ENCODE measurements around the gene CISD1. TPM values are rescaled to one million over a fixed set of nuclear protein-coding genes. Genes with fewer than 3 reads are reported as not detected.
A peak's percentile ranks its signal among the peaks of the same experiment; 100 is the strongest.

Gene CISD1
- total RNA-seq, 1 experiment from 2014 or later, result 46.6 TPM

DNA sequence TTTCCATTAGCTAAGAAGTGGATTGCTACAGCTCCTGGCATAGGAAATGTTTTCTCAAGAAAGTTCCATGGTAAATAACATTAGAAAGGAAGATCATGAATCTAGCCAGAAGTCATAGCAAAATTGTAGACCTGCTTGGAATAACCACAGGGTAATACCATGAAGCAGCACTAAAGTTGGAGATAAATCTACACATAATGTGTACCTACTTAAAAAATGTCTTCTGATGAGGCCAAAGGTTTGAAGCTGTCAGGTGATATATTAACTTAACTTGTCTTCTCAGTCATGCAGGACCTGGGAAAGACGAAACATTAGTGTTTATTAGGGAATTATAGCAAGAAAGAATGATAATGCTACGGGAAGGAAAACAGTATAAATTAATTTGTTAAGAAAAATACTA, 6.3 kb downstream of the CISD1 start (continued):
- TF ChIP-seq CDX4 (CRISPR knock-in tag; IDR thresholded peaks at IDR 0.05; ENCODE audit: borderline replicate concordance) (no peak), HMGXB4 (CRISPR knock-in tag; IDR thresholded peaks at IDR 0.05) (no peak), ZNF232 (CRISPR knock-in tag; IDR thresholded peaks at IDR 0.05) (no peak), ELF4 (CRISPR knock-in tag; IDR thresholded peaks at IDR 0.05; ENCODE audit: low read depth) (no peak), SMAD3 (CRISPR knock-in tag; IDR thresholded peaks at IDR 0.05; ENCODE audit: borderline replicate concordance) (no peak)
- TF ChIP-seq, protein P1, sequence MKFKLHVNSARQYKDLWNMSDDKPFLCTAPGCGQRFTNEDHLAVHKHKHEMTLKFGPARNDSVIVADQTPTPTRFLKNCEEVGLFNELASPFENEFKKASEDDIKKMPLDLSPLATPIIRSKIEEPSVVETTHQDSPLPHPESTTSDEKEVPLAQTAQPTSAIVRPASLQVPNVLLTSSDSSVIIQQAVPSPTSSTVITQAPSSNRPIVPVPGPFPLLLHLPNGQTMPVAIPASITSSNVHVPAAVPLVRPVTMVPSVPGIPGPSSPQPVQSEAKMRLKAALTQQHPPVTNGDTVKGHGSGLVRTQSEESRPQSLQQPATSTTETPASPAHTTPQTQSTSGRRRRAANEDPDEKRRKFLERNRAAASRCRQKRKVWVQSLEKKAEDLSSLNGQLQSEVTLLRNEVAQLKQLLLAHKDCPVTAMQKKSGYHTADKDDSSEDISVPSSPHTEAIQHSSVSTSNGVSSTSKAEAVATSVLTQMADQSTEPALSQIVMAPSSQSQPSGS (CRISPR knock-in tag; IDR thresholded peaks at IDR 0.05; ENCODE audit: borderline replicate concordance, low read depth), result no peak

DNA sequence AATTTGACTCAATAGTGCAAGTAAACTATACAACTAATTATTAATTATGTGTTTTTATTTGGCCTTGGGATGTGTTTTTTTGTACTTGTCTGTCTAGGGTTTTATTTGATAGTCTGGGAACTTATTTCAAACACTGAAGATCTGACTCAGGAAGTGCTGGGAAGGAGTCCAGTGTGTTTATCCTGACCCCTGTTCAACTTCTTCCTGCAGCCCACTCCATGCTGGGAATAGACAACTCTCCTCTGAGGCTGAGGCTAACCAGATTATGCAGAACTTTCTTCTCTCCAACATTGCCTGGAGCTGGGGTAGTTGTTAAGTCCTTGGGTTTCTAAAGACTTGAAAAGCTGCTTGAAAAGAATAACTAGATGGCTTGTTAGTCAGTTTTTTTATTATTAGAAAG, 6.9 kb downstream of the CISD1 start:
- no peaks in the 10 kb centered on the region for H3K9me3 Mint-ChIP-seq
- POLR2A ChIA-PET, result no interaction called here
- H3K27me3 Mint-ChIP-seq (ENCODE audit: low read depth), result no peaks in the 10 kb centered on the region
- peaks cover 24% of the 10 kb centered on the region for H3K4me1 Mint-ChIP-seq
- peaks cover 17% of the 10 kb centered on the region for H3K36me3 Mint-ChIP-seq
- CTCF ChIA-PET, result interaction anchor here (1.9 kb wide), 1 partner anchor 24 kb away, joined by 5 read pairs; no protein-coding TSS in a partner anchor
- ATAC-seq, result peak; percentile 51; the same call in 1 of the 2 replicates
- DNase-seq (ENCODE audit: low spot score), result no peak
- no peak overlapping the region for H3K4me3 Mint-ChIP-seq
- H3K27ac Mint-ChIP-seq, result peak overlapping the region; percentile 87; the same call in 1 of the 2 replicates
- TF ChIP-seq NFYB (CRISPR knock-in tag; conservative IDR thresholded peaks at IDR 0.05; ENCODE audit: low read depth) (no peak), FOXK1 (CRISPR knock-in tag; IDR thresholded peaks at IDR 0.05) (no peak), FOXP4 (CRISPR knock-in tag; IDR thresholded peaks at IDR 0.05) (no peak), OVOL2 (CRISPR knock-in tag; IDR thresholded peaks at IDR 0.05; ENCODE audit: borderline replicate concordance) (no peak), SMAD3 (CRISPR knock-in tag; IDR thresholded peaks at IDR 0.05; ENCODE audit: borderline replicate concordance) (no peak), GABPB1 (CRISPR knock-in tag; IDR thresholded peaks at IDR 0.05) (no peak), SP1 (CRISPR knock-in tag; conservative IDR thresholded peaks at IDR 0.05) (no peak), ZNF121 (CRISPR knock-in tag; IDR thresholded peaks at IDR 0.05) (no peak)
- TF ChIP-seq, protein P2, sequence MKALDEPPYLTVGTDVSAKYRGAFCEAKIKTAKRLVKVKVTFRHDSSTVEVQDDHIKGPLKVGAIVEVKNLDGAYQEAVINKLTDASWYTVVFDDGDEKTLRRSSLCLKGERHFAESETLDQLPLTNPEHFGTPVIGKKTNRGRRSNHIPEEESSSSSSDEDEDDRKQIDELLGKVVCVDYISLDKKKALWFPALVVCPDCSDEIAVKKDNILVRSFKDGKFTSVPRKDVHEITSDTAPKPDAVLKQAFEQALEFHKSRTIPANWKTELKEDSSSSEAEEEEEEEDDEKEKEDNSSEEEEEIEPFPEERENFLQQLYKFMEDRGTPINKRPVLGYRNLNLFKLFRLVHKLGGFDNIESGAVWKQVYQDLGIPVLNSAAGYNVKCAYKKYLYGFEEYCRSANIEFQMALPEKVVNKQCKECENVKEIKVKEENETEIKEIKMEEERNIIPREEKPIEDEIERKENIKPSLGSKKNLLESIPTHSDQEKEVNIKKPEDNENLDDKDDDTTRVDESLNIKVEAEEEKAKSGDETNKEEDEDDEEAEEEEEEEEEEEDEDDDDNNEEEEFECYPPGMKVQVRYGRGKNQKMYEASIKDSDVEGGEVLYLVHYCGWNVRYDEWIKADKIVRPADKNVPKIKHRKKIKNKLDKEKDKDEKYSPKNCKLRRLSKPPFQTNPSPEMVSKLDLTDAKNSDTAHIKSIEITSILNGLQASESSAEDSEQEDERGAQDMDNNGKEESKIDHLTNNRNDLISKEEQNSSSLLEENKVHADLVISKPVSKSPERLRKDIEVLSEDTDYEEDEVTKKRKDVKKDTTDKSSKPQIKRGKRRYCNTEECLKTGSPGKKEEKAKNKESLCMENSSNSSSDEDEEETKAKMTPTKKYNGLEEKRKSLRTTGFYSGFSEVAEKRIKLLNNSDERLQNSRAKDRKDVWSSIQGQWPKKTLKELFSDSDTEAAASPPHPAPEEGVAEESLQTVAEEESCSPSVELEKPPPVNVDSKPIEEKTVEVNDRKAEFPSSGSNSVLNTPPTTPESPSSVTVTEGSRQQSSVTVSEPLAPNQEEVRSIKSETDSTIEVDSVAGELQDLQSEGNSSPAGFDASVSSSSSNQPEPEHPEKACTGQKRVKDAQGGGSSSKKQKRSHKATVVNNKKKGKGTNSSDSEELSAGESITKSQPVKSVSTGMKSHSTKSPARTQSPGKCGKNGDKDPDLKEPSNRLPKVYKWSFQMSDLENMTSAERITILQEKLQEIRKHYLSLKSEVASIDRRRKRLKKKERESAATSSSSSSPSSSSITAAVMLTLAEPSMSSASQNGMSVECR (CRISPR knock-in tag; IDR thresholded peaks at IDR 0.05; ENCODE audit: borderline replicate concordance), result no peak
- TF ChIP-seq, protein P3, sequence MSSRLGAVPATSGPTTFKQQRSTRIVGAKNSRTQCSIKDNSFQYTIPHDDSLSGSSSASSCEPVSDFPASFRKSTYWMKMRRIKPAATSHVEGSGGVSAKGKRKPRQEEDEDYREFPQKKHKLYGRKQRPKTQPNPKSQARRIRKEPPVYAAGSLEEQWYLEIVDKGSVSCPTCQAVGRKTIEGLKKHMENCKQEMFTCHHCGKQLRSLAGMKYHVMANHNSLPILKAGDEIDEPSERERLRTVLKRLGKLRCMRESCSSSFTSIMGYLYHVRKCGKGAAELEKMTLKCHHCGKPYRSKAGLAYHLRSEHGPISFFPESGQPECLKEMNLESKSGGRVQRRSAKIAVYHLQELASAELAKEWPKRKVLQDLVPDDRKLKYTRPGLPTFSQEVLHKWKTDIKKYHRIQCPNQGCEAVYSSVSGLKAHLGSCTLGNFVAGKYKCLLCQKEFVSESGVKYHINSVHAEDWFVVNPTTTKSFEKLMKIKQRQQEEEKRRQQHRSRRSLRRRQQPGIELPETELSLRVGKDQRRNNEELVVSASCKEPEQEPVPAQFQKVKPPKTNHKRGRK (CRISPR knock-in tag; IDR thresholded peaks at IDR 0.05; ENCODE audit: borderline replicate concordance), result no peak
- TF ChIP-seq, protein P4, sequence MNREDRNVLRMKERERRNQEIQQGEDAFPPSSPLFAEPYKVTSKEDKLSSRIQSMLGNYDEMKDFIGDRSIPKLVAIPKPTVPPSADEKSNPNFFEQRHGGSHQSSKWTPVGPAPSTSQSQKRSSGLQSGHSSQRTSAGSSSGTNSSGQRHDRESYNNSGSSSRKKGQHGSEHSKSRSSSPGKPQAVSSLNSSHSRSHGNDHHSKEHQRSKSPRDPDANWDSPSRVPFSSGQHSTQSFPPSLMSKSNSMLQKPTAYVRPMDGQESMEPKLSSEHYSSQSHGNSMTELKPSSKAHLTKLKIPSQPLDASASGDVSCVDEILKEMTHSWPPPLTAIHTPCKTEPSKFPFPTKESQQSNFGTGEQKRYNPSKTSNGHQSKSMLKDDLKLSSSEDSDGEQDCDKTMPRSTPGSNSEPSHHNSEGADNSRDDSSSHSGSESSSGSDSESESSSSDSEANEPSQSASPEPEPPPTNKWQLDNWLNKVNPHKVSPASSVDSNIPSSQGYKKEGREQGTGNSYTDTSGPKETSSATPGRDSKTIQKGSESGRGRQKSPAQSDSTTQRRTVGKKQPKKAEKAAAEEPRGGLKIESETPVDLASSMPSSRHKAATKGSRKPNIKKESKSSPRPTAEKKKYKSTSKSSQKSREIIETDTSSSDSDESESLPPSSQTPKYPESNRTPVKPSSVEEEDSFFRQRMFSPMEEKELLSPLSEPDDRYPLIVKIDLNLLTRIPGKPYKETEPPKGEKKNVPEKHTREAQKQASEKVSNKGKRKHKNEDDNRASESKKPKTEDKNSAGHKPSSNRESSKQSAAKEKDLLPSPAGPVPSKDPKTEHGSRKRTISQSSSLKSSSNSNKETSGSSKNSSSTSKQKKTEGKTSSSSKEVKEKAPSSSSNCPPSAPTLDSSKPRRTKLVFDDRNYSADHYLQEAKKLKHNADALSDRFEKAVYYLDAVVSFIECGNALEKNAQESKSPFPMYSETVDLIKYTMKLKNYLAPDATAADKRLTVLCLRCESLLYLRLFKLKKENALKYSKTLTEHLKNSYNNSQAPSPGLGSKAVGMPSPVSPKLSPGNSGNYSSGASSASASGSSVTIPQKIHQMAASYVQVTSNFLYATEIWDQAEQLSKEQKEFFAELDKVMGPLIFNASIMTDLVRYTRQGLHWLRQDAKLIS (CRISPR knock-in tag; IDR thresholded peaks at IDR 0.05; ENCODE audit: borderline replicate concordance), result no peak
- TF ChIP-seq, protein P5, sequence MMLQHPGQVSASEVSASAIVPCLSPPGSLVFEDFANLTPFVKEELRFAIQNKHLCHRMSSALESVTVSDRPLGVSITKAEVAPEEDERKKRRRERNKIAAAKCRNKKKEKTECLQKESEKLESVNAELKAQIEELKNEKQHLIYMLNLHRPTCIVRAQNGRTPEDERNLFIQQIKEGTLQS (CRISPR knock-in tag; conservative IDR thresholded peaks at IDR 0.05), result no peak
- TF ChIP-seq, protein P6, sequence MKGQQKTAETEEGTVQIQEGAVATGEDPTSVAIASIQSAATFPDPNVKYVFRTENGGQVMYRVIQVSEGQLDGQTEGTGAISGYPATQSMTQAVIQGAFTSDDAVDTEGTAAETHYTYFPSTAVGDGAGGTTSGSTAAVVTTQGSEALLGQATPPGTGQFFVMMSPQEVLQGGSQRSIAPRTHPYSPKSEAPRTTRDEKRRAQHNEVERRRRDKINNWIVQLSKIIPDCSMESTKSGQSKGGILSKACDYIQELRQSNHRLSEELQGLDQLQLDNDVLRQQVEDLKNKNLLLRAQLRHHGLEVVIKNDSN (CRISPR knock-in tag; IDR thresholded peaks at IDR 0.05), result no peak

Data from WTC11 (cell line).